Endothelial cell of umbilical vein (primary cell): ENCODE measurements around the gene CLDN5. TPM values are rescaled to one million over a fixed set of nuclear protein-coding genes. Genes with fewer than 3 reads are reported as not detected.

Source experiments
- BruUV-seq: library from RNA; stranded (reverse); fragments of 400-500 nt; replicated peaks from 2 replicates; lab custom pipeline; 2021; lab: Mats Ljungman, UMichigan
- CTCF ChIA-PET: fragments of 300-600, 350-600 bp; sonication (Branson Sonifier 250); formaldehyde crosslinking; loops from one replicate; lab custom pipeline; 2021; ENCODE audit warnings: antibody characterized with exemption, inconsistent platforms; lab: Charles Lee
- POLR2A ChIA-PET: fragments of 300-600, 350-600 bp; sonication (Branson Sonifier 250); formaldehyde crosslinking; loops from one replicate; lab custom pipeline; 2021; ENCODE audit warnings: antibody characterized with exemption, inconsistent platforms; lab: Charles Lee
- DNase-seq: peaks from one replicate; pipeline ENCODE4 v3.0.0-alpha.2; 2011; ENCODE audit warnings: low read depth, low spot score
- FAIRE-seq: peaks from 2 replicates; lab custom pipeline; 2011; peaks lifted over from hg19 to GRCh38; lab: Jason Lieb, UNC
- H2AFZ ChIP-seq: 2 replicates; pipeline ENCODE4 v1.6.0; 2012; ENCODE audit warnings: low read depth, low read length, control low read depth, inconsistent platforms
- H3K27ac ChIP-seq: 2 replicates; pipeline ENCODE4 v1.5.1; 2011; ENCODE audit warnings: low read depth, mild to moderate bottlenecking, control low read depth, low read length, moderate library complexity; ENCODE audit not compliant: insufficient read depth
- H3K27me3 ChIP-seq, 2 experiments: 2 replicates each; pipeline versions ENCODE4 v1.6.0 to v1.6.1; 2011; ENCODE audit warnings: low read length in 2 of 2, mixed read lengths in 1 of 2; ENCODE audit not compliant: control insufficient read depth in 2 of 2, insufficient read depth in 2 of 2
- H3K36me3 ChIP-seq, 2 experiments: 2 replicates in 1 of 2; 3 replicates in 1 of 2; pipeline ENCODE4 v1.5.1; 2011; ENCODE audit warnings: low read length in 2 of 2, mild to moderate bottlenecking in 1 of 2, moderate library complexity in 1 of 2; ENCODE audit not compliant: control insufficient read depth in 2 of 2, insufficient read depth in 2 of 2; ENCODE audit errors: extremely low read depth in 1 of 2
- H3K4me1 ChIP-seq: 3 replicates; pipeline ENCODE4 v1.5.1; 2011; ENCODE audit warnings: mild to moderate bottlenecking, low read length; ENCODE audit not compliant: control insufficient read depth, insufficient read depth; ENCODE audit errors: extremely low read depth
- H3K4me2 ChIP-seq: 2 replicates; pipeline ENCODE4 v1.6.1; 2011; ENCODE audit warnings: low read length, control low read depth, mixed read lengths; ENCODE audit not compliant: insufficient read depth
- H3K4me3 ChIP-seq, 3 experiments: fragments of 200-600 bp in 1 of 3; sonication (generic), shearing (Covaris generic) in 1 of 3; replicated peaks in 1 of 3; 2 replicates each; pipeline ENCODE4 v1.5.1; 2011 to 2016; ENCODE audit warnings: control low read depth in 3 of 3, low read length in 3 of 3, mild to moderate bottlenecking in 2 of 3, inconsistent platforms in 1 of 3, low read depth in 1 of 3, moderate library complexity in 1 of 3; ENCODE audit not compliant: insufficient read depth in 1 of 3
- H3K79me2 ChIP-seq: 2 replicates; pipeline ENCODE4 v1.6.0; 2012; ENCODE audit warnings: low read length, inconsistent platforms; ENCODE audit not compliant: control insufficient read depth, insufficient read depth
- H3K9ac ChIP-seq: replicated peaks from 2 replicates; pipeline ENCODE3; 2011; ENCODE audit warnings: low read length, control low read depth; ENCODE audit not compliant: insufficient read depth; ENCODE audit errors: extremely low read depth
- H3K9me1 ChIP-seq: replicated peaks from 3 replicates; pipeline ENCODE4 v1.6.0; 2011; ENCODE audit warnings: mild to moderate bottlenecking, low read length; ENCODE audit not compliant: control insufficient read depth, insufficient read depth; ENCODE audit errors: extremely low read depth
- H3K9me3 ChIP-seq: replicated peaks from 2 replicates; pipeline ENCODE4 v1.5.1; 2012; ENCODE audit warnings: low read length, inconsistent platforms; ENCODE audit not compliant: control insufficient read depth, insufficient read depth
- H4K20me1 ChIP-seq: replicated peaks from 2 replicates; pipeline ENCODE3; 2011; ENCODE audit warnings: mild to moderate bottlenecking, low read length; ENCODE audit not compliant: control insufficient read depth, insufficient read depth; ENCODE audit errors: extremely low read depth
- EZH2 ChIP-seq: IDR thresholded peaks from 2 replicates; pipeline ENCODE4 v1.6.1; 2012; ENCODE audit warnings: borderline replicate concordance, low read depth, mild to moderate bottlenecking, moderate library complexity, low read length, inconsistent platforms; ENCODE audit not compliant: severe bottlenecking
- FOS ChIP-seq: IDR thresholded peaks from 2 replicates; pipeline ENCODE4 v1.6.1; 2011; ENCODE audit warnings: mild to moderate bottlenecking, low read length, moderate library complexity, borderline replicate concordance; ENCODE audit not compliant: insufficient read depth
- GATA2 ChIP-seq: IDR thresholded peaks from 2 replicates; pipeline ENCODE4 v1.7.0; 2011; ENCODE audit warnings: low read depth, mild to moderate bottlenecking, moderate library complexity, mixed read lengths, low read length; ENCODE audit not compliant: insufficient read length, insufficient read depth
- JUN ChIP-seq: IDR thresholded peaks from 2 replicates; pipeline ENCODE4 v1.6.1; 2011; ENCODE audit warnings: borderline replicate concordance, low read depth; ENCODE audit not compliant: insufficient read length, insufficient read depth
- MAX ChIP-seq: IDR thresholded peaks from 2 replicates; pipeline ENCODE4 v1.6.1; 2011; ENCODE audit not compliant: insufficient read depth, insufficient read length
- MYC ChIP-seq: IDR thresholded peaks from one replicate; pipeline ENCODE4 v1.6.1; 2011; ENCODE audit warnings: mild to moderate bottlenecking, low read depth, low read length
- POLR2A ChIP-seq: IDR thresholded peaks from 2 replicates; pipeline ENCODE4 v1.6.1; 2012; ENCODE audit warnings: low read depth, mild to moderate bottlenecking, control low read depth, low read length
- POLR2AphosphoS5 ChIP-seq: IDR thresholded peaks from 2 replicates; pipeline ENCODE4 v1.6.1; 2012; ENCODE audit warnings: low read depth, mild to moderate bottlenecking, control low read depth, low read length, moderate library complexity; ENCODE audit not compliant: insufficient read depth
- dilution Hi-C: fragments of 300-500 bp; cut with MboI; formaldehyde crosslinking; loops from one replicate; pipeline ENCODE4 v1.15.0; 2019; ENCODE audit warnings: low sequenced_read_pairs; ENCODE audit not compliant: extremely low pct_ligation_motif_present
- intact Hi-C: fragments of 100-400 bp; cut with micrococcal nuclease; formaldehyde crosslinking; loops from one replicate; pipeline ENCODE4 v1.10.0; 2022
- polyA plus RNA-seq, 4 experiments: library from polyadenylated mRNA; depleted of rRNA in 3 of 4; stranded (reverse) in 3 of 4; unstranded in 1 of 4; fragments of >200 nt; gene quantifications; 2 replicates each; pipeline versions ENCODE4 v1.2.1 to v1.2.3, GENCODE V29; 2011 to 2012; ENCODE audit warnings: missing spikeins in 1 of 4
- total RNA-seq: library from RNA; stranded (reverse); gene quantifications from 2 replicates; pipeline ENCODE4 v1.2.3, GENCODE V29; 2021
- TF ChIP-seq, protein P1 (sequence below), 2 donors: IDR thresholded peaks; 1 replicate in 1 of 2; 2 replicates in 1 of 2; pipeline ENCODE4 v1.5.1; 2011; ENCODE audit warnings: low read length in 2 of 2, mild to moderate bottlenecking in 2 of 2, moderate library complexity in 2 of 2, control low read depth in 1 of 2, inconsistent platforms in 1 of 2, low read depth in 1 of 2; ENCODE audit not compliant: insufficient read depth in 1 of 2; ENCODE audit errors: extremely low read depth in 1 of 2

Gene CLDN5
- total and polyA plus RNA-seq, 2 donors (not counting 3 experiments of a cell fraction or from before 2014, with no cell fraction given), result 198 to 252 TPM

GRCh38 chr22:19473578-19473977 is 50.6 kb downstream of the CLDN5 start:
- Histone ChIP-seq H4K20me1 (no peaks in the 10 kb centered on the region), H3K4me3 (no peak overlapping the region), H3K9ac (no peak overlapping the region), H3K27me3 (no peaks in the 10 kb centered on the region), H3K27ac (no peak overlapping the region), H3K4me2 (no peak overlapping the region), H3K36me3 (peaks cover 33 to 48% of the 10 kb centered on the region in 2 experiments), H3K4me1 (peaks cover 11% of the 10 kb centered on the region), H3K9me3 (no peaks in the 10 kb centered on the region), H3K79me2 (peaks cover 52% of the 10 kb centered on the region), H2AFZ (no peak overlapping the region), H3K9me1 (no peaks in the 10 kb centered on the region)
- ChIA-PET CTCF (interaction anchor here (0.9 to 4.9 kb wide), 8 partner anchors 9 to 173 kb away, joined by 3 to 38 read pairs (median 6); no protein-coding TSS in a partner anchor), POLR2A (no interaction called here)
- intact Hi-C loops (loop anchor here (10.0 kb wide), 1 partner anchor 241 kb away; the partner anchor contains the start of gene SEPTIN5), dilution Hi-C loops (no loop called here)
- DNase-seq (no peak), FAIRE-seq (no peak)
- BruUV-seq, result no TSS peak
- TF ChIP-seq, protein P1, sequence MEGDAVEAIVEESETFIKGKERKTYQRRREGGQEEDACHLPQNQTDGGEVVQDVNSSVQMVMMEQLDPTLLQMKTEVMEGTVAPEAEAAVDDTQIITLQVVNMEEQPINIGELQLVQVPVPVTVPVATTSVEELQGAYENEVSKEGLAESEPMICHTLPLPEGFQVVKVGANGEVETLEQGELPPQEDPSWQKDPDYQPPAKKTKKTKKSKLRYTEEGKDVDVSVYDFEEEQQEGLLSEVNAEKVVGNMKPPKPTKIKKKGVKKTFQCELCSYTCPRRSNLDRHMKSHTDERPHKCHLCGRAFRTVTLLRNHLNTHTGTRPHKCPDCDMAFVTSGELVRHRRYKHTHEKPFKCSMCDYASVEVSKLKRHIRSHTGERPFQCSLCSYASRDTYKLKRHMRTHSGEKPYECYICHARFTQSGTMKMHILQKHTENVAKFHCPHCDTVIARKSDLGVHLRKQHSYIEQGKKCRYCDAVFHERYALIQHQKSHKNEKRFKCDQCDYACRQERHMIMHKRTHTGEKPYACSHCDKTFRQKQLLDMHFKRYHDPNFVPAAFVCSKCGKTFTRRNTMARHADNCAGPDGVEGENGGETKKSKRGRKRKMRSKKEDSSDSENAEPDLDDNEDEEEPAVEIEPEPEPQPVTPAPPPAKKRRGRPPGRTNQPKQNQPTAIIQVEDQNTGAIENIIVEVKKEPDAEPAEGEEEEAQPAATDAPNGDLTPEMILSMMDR (IDR thresholded peaks at IDR 0.05; ENCODE audit: extremely low read depth in 1 of 2, insufficient read depth in 1 of 2, low read depth in 1 of 2, low read length in 2 of 2), result no peak
- TF ChIP-seq POLR2AphosphoS5, result no peak
- TF ChIP-seq JUN, result no peak
- no peak for TF ChIP-seq EZH2
- no peak for TF ChIP-seq MAX
- TF ChIP-seq POLR2A, result no peak
- TF ChIP-seq GATA2, result no peak
- TF ChIP-seq MYC, result no peak
- TF ChIP-seq FOS, result no peak

Other genes starting within 250 kb of the CLDN5 start
- 6.2 and 6.8 TPM in 2 replicates for gene CLTCL1, start 232.7 kb downstream of the CLDN5 start, total RNA-seq
- 5.0 and 5.1 TPM in 2 replicates for gene CLTCL1, start 232.7 kb downstream of the CLDN5 start, polyA plus RNA-seq
- gene HIRA, start 92.7 kb downstream of the CLDN5 start, total RNA-seq, result 27.7 and 30.9 TPM in 2 replicates
- gene HIRA, start 92.7 kb downstream of the CLDN5 start, polyA plus RNA-seq, result 17.3 and 18.1 TPM in 2 replicates
- gene MRPL40, start 91.9 kb downstream of the CLDN5 start, total RNA-seq, result 27.4 and 30.6 TPM in 2 replicates
- gene MRPL40, start 91.9 kb downstream of the CLDN5 start, polyA plus RNA-seq, result 17.5 and 22.0 TPM in 2 replicates
- 25.0 and 26.1 TPM in 2 replicates for gene C22orf39, start 76.7 kb downstream of the CLDN5 start, total RNA-seq
- 27.4 and 28.0 TPM in 2 replicates for gene C22orf39, start 76.7 kb downstream of the CLDN5 start, polyA plus RNA-seq
- gene UFD1, start 45.2 kb downstream of the CLDN5 start, total RNA-seq, result 122 and 127 TPM in 2 replicates
- gene UFD1, start 45.2 kb downstream of the CLDN5 start, polyA plus RNA-seq, result 221 and 228 TPM in 2 replicates
- gene CDC45, start 44.5 kb downstream of the CLDN5 start, total RNA-seq, result 40.6 and 44.7 TPM in 2 replicates
- 33.2 and 36.6 TPM in 2 replicates for gene CDC45, start 44.5 kb downstream of the CLDN5 start, polyA plus RNA-seq
- gene SEPTIN5, start 190.1 kb upstream of the CLDN5 start, total RNA-seq, result 31.1 and 33.5 TPM in 2 replicates
- 35.8 and 37.8 TPM in 2 replicates for gene SEPTIN5, start 190.1 kb upstream of the CLDN5 start, polyA plus RNA-seq
- gene GP1BB, start 199.1 kb upstream of the CLDN5 start, total RNA-seq, result 1.5 and 1.7 TPM in 2 replicates
- 6.2 and 8.3 TPM in 2 replicates for gene GP1BB, start 199.1 kb upstream of the CLDN5 start, polyA plus RNA-seq
- 30.2 and 38.2 TPM in 2 replicates for gene TBX1, start 236.4 kb upstream of the CLDN5 start, total RNA-seq
- 8.9 and 11.0 TPM in 2 replicates for gene TBX1, start 236.4 kb upstream of the CLDN5 start, polyA plus RNA-seq